ENCODE measurements around the gene HPCAL1.
A peak's percentile ranks its signal among the peaks of the same experiment; 100 is the strongest.

Gene HPCAL1

DNA sequence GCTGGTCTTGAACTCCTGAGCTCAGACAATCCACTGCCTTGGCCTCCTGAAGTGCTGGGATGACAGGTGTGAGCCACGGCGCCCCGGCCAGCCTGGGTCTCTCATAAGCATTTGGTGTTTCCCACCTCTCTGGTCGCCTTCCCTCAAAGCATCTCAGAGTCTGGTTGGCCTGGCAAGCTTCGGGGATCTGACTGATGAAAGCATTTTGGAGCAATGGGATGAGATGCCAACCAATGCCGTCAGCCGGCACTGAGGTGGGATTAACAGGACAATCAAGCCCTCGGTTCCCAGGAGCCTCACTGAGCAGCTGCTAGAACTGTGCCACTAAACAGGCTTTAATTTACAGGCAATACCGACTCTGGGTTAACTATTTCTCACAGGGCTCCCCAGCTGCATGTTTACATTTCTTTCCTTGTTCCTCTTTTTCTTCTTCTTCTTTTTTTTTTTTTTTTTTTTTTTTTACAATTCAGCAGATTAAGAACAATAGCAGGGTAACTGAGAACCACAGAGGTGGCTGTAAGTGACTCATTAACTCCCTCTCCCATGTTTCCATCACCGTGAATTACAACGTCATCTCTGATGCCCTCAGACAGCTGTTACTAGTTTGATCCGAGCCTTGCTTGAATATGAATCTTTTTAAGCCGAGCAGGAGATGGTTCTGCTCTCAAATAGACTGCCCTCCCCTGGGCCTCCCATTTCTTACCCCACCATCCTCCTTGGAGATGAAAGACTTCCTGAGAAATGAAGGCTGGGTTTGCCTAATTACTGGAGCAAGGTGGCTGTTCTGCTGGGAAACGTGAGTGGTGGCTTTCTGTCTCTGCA, 107.5 kb downstream of the HPCAL1 start:
- Mint-ChIP-seq H3K27me3 (peaks cover 11% of the 10 kb centered on the region), H3K27ac (peak overlapping the region; percentile 67), H3K4me3 (peak overlapping the region; percentile 10), H3K9me3 (peaks cover 5% of the 10 kb centered on the region), H3K4me1 (ENCODE audit: low read depth) (peaks cover 75% of the 10 kb centered on the region), H3K36me3 (ENCODE audit: low read depth) (peaks cover 44% of the 10 kb centered on the region)
- intact Hi-C loops (cut with micrococcal nuclease) = loop anchor here (1.0 kb wide), 2 partner anchors 22 to 140 kb away; no protein-coding TSS in a partner anchor

DNA sequence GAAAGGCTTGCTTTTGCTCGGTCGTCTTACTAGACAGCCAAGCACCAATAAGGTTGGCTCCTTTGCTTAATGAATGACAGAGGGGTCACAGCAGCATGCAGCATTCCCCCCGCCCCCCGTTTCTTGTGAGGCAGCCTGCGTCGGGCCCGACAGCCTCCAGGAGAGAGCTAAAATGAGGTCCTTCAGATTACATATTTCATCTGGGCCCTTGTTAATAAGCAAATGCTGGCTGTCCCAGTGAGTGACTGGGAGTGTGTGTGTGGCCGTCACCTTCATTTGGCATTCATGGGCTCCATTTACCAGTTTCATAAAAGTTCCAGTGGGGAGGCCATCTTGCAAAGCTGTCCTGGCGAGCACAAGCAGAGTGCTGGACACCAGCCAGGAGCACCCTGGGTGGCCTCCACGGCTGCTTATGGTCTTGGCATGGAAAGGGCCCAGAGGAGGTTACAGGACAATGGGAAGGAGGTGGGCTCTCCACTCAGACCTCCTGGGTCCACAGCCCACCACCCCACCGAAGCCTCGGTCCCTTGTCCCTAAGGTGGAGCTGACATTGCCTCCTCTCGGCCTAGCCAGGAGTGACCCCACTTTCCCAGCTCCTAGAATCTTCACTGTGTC, 108.2 kb downstream of the HPCAL1 start:
- intact Hi-C loops (cut with micrococcal nuclease) = loop anchor here (1.0 kb wide), 2 partner anchors 21 to 141 kb away; no protein-coding TSS in a partner anchor
- Mint-ChIP-seq H3K27me3 (peaks cover 9% of the 10 kb centered on the region), H3K36me3 (ENCODE audit: low read depth) (peaks cover 46% of the 10 kb centered on the region), H3K9me3 (peaks cover 5% of the 10 kb centered on the region), H3K4me1 (ENCODE audit: low read depth) (peaks cover 68% of the 10 kb centered on the region), H3K27ac (peak overlapping the region; percentile 67), H3K4me3 (no peak overlapping the region)

DNA sequence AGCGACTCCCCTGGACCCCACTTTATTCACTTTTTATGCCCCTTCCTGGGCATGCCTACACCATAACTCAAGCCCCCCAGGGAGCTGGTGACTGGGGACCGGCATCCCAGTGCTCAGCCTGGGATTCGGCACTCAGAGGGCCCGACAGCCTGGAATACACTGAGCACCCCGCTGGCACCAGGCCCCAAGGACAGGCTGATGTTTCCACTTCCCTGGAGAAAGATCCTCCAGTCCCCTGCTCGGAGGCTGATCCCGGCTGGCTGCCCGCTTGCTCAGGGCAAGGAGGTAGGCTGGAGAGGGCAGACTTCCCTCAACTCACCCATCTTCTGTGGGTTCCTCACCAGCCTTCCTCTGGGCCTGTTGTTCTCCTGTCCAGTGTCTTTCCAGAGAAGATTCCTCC, 108.9 kb downstream of the HPCAL1 start:
- peaks cover 43% of the 10 kb centered on the region for H3K36me3 Mint-ChIP-seq (ENCODE audit: low read depth)
- intact Hi-C loops (cut with micrococcal nuclease) = no loop called here
- H3K4me1 Mint-ChIP-seq (ENCODE audit: low read depth) = peaks cover 62% of the 10 kb centered on the region

DNA sequence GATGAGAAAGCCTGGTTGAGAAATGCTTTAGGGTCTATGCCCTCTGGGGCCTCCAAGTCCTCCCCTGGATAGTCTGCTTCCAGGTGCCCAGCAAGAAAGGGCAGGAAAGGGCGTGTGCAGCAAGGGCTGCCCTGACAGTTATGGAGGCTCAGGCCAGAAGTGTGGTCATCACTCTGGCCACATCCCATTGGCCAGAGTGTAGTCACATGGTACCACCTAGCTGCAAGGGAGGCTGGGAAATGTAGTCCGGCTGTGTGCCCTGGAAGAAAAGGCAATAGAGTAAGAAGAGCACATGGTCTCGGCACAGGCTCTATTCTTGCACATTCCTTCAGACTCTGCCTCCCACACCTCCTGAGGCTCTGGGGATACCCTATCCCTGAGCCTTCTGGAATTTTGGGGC, 109.7 kb downstream of the HPCAL1 start:
- H3K9me3 Mint-ChIP-seq = peaks cover 5% of the 10 kb centered on the region
- peaks cover 54% of the 10 kb centered on the region for H3K4me1 Mint-ChIP-seq (ENCODE audit: low read depth)
- H3K36me3 Mint-ChIP-seq (ENCODE audit: low read depth) = peaks cover 44% of the 10 kb centered on the region
- intact Hi-C loops (cut with micrococcal nuclease) = no loop called here
- H3K27me3 Mint-ChIP-seq = peaks cover 3% of the 10 kb centered on the region
- peak overlapping the region; percentile 37 for H3K27ac Mint-ChIP-seq
- H3K4me3 Mint-ChIP-seq = no peak overlapping the region

More for the DNA sequence above, 108.9 kb downstream of the HPCAL1 start:
- no peak overlapping the region for H3K4me3 Mint-ChIP-seq
- H3K27me3 Mint-ChIP-seq = peaks cover 6% of the 10 kb centered on the region
- peaks cover 5% of the 10 kb centered on the region for H3K9me3 Mint-ChIP-seq
- peak overlapping the region; percentile 67 for H3K27ac Mint-ChIP-seq

DNA sequence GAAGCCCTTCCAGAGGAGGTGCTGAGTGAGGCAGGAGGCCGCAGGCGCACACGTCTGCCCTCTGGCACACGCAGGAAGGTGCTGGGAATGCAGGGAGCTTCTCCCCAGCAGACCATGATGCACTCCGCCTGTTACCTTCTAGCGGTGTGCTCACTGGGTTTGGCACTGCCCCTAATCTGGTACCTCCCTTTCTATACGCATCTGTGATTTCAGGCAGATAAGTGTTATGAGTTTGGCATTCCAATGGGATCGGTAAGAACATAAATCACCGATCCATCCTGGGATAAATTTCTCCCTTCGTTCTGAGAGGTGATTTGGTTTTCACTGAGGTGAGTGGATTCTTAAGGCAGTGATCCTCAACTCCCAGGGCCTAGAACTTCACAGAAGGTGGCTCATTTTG, 110.8 kb downstream of the HPCAL1 start:
- H3K36me3 Mint-ChIP-seq (ENCODE audit: low read depth) = peaks cover 51% of the 10 kb centered on the region
- peaks cover 43% of the 10 kb centered on the region for H3K4me1 Mint-ChIP-seq (ENCODE audit: low read depth)
- no peak overlapping the region for H3K4me3 Mint-ChIP-seq
- H3K27me3 Mint-ChIP-seq = no peaks in the 10 kb centered on the region
- intact Hi-C loops (cut with micrococcal nuclease) = no loop called here
- H3K27ac Mint-ChIP-seq = no peak overlapping the region
- peaks cover 5% of the 10 kb centered on the region for H3K9me3 Mint-ChIP-seq

DNA sequence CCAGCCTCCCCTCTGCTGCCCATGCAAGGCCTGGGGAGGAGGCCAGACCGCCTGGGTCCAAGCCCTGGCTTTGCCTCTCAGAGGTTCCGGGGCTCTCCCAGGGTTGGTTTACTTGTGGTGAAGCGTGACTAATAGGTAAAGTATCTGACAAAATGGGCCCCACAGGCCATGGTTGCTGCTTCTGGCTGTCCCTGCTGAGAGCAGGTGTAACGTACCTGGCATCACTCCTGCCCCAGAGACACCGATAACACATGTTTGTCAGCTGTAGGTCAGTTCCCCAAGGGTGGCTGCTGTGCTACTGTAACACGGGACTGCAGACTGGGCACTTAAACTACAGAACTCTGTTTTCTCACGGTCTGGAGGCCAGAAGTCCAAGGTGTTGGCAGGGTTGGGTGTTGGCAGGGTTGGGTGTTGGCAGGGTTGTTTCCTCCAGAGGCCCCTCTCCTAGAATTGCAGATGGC, 111.3 kb downstream of the HPCAL1 start:
- Mint-ChIP-seq H3K9me3 (peaks cover 5% of the 10 kb centered on the region), H3K27ac (no peak overlapping the region), H3K4me1 (ENCODE audit: low read depth) (peaks cover 37% of the 10 kb centered on the region), H3K27me3 (no peaks in the 10 kb centered on the region), H3K4me3 (no peak overlapping the region), H3K36me3 (ENCODE audit: low read depth) (peaks cover 53% of the 10 kb centered on the region)
- intact Hi-C loops (cut with micrococcal nuclease) = no loop called here

DNA sequence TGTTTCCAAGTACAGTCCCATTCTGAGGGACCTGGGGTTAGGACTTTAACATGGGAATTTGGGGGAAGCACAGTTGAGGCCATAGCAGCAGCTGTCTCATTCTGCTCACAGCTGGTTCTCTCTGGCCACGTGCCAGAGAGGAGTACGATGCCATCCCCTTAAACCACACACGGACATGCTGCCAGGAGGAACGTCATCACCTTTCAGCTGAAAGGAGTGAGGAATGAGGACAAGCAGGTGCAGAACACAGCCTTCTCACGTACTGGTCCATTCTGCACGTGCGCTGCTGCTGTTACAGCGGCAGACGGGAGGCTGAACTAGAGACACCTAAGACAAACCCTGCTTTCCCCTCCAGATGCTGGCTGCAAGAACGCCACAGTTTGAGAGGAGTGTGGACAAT, 111.9 kb downstream of the HPCAL1 start:
- peaks cover 59% of the 10 kb centered on the region for H3K36me3 Mint-ChIP-seq (ENCODE audit: low read depth)
- H3K4me1 Mint-ChIP-seq (ENCODE audit: low read depth) = peaks cover 32% of the 10 kb centered on the region
- H3K9me3 Mint-ChIP-seq = peaks cover 5% of the 10 kb centered on the region
- no peaks in the 10 kb centered on the region for H3K27me3 Mint-ChIP-seq
- H3K27ac Mint-ChIP-seq = no peak overlapping the region
- H3K4me3 Mint-ChIP-seq = no peak overlapping the region
- intact Hi-C loops (cut with micrococcal nuclease) = no loop called here

DNA sequence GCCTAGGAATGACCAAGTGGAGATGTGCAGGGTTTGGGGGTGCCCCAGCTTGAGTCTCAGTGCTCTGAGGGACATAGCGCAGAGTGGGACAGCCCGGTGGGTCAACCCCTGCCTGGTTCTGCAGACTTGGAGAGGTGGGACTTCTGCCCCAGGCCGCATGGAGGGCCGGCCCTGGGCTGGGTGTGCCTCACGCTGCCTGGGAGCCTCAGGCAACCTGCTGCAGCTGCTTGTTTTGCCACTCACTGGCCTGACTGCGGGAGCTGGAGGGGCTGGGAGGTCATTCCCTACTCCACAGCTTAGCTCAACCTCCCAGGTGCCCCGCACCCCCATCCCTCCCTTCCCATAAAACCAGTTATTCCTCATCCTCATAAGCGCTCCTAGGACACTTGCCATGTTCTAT, 112.3 kb downstream of the HPCAL1 start:
- no peak overlapping the region for H3K4me3 Mint-ChIP-seq
- intact Hi-C loops (cut with micrococcal nuclease) = no loop called here
- H3K9me3 Mint-ChIP-seq = peaks cover 5% of the 10 kb centered on the region
- peaks cover 27% of the 10 kb centered on the region for H3K4me1 Mint-ChIP-seq (ENCODE audit: low read depth)
- H3K27ac Mint-ChIP-seq = no peak overlapping the region
- H3K36me3 Mint-ChIP-seq (ENCODE audit: low read depth) = peaks cover 60% of the 10 kb centered on the region
- H3K27me3 Mint-ChIP-seq = no peaks in the 10 kb centered on the region

DNA sequence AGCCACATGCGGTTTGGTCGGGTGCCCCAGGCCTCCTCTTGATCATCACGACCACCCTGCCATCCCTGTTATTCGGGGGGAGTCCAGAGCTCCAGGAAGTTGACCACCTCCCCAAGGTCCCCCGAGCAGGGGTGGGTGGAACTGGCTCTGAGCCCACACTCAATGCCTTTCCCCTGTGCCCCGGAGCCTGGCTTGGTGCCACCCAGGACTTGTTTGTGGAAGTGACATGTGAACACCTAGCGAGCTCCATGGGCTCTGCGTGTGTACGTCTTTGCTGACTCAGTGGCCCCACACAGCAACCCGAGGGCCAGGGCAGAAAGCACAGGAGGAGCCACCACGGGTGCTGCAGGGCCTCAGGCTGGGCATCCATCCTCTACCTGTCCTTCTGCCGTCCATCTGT, 112.9 kb downstream of the HPCAL1 start:
- intact Hi-C loops (cut with micrococcal nuclease) = no loop called here
- Mint-ChIP-seq H3K4me1 (ENCODE audit: low read depth) (peaks cover 21% of the 10 kb centered on the region), H3K27ac (no peak overlapping the region), H3K9me3 (peaks cover 5% of the 10 kb centered on the region), H3K4me3 (no peak overlapping the region), H3K27me3 (no peaks in the 10 kb centered on the region), H3K36me3 (ENCODE audit: low read depth) (peaks cover 64% of the 10 kb centered on the region)

DNA sequence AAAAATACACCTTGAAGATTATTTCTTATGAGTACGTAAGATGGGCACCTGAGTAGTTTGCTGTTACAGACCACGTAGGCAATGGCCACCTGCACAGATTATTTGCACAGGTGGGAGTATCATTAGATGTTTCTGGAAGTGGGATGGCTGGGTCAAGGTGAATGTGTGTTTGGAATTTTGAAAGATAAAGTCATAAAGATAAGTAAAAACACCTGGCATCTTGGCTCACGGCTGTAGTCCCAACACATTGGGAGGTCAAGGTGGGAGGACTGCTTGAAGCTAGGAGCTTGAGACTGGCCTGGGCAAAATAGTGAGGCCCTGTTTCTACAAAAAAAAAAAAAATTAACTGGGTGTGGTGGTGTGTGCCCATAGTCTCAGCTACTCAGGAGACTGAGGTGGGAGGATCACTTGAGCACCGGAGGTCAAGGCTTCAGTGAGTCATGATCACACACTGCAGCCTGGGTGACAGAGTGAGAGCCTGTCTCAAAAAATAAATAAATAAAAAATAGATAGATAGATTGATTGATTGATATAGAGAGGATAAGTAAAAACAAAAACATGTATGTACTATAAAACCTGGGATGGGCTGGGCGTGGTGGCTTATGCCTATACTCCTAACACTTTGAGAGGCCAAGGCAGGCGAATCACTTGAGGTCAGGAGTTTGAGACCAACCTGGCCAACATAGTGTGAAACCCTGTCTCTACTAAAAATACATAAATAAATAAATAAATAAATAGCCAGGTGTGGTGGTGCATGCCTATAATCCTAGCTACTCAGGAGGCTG, 115.0 kb downstream of the HPCAL1 start:
- no peaks in the 10 kb centered on the region for H3K9me3 Mint-ChIP-seq
- H3K36me3 Mint-ChIP-seq (ENCODE audit: low read depth) = peaks cover 69% of the 10 kb centered on the region
- intact Hi-C loops (cut with micrococcal nuclease) = no loop called here
- no peak overlapping the region for H3K4me3 Mint-ChIP-seq
- H3K27me3 Mint-ChIP-seq = no peaks in the 10 kb centered on the region
- no peak overlapping the region for H3K27ac Mint-ChIP-seq
- H3K4me1 Mint-ChIP-seq (ENCODE audit: low read depth) = peaks cover 3% of the 10 kb centered on the region

DNA sequence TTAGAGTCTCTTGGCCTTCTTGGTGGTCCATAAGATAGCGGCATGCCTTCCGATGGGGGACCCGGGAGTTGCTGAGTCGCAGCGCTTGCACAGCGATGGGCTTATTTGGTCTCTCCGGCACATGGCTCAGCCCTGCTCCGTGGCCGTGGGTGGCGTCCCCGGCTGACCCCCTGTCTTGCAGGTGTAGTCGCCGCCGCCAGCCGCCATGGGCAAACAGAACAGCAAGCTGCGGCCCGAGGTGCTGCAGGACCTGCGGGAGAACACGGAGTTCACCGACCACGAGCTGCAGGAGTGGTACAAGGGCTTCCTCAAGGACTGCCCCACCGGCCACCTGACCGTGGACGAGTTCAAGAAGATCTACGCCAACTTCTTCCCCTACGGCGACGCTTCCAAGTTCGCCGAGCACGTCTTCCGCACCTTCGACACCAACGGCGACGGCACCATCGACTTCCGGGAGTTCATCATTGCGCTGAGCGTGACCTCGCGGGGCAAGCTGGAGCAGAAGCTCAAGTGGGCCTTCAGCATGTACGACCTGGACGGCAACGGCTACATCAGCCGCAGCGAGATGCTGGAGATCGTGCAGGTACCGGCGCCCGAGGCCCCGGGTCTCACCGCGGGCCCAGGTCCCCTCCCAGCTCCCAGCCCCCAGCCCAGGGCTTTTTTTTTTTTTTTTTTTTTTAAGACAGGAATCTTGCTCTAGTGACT, 117.0 kb downstream of the HPCAL1 start:
- H3K9me3 Mint-ChIP-seq = no peaks in the 10 kb centered on the region
- H3K27ac Mint-ChIP-seq = no peak overlapping the region
- H3K27me3 Mint-ChIP-seq = no peaks in the 10 kb centered on the region
- intact Hi-C loops (cut with micrococcal nuclease) = no loop called here
- H3K36me3 Mint-ChIP-seq (ENCODE audit: low read depth) = peaks cover 81% of the 10 kb centered on the region
- H3K4me3 Mint-ChIP-seq = no peak overlapping the region
- H3K4me1 Mint-ChIP-seq (ENCODE audit: low read depth) = no peaks in the 10 kb centered on the region

DNA sequence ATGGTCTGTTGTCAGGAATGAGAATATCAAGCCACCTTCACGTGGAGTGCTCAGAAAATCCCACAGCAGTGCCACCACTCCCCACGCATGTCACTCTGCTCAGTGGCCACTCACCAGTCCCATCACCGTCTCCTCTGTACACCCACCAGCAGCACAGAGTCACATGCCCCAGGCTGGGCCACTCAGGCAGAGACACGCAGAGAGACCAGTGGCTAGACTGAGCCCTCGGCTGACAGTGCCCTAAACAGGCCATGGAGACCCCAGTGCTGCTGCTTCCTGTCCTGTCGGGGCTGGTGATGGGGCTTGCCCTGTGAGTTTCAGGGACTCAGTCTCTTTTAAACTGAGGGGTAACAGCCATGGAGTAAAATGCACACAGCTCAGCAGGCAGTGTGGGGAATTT, 119.5 kb downstream of the HPCAL1 start:
- H3K27ac Mint-ChIP-seq = no peak overlapping the region
- H3K9me3 Mint-ChIP-seq = no peaks in the 10 kb centered on the region
- no peaks in the 10 kb centered on the region for H3K4me1 Mint-ChIP-seq (ENCODE audit: low read depth)
- no peak overlapping the region for H3K4me3 Mint-ChIP-seq
- intact Hi-C loops (cut with micrococcal nuclease) = no loop called here
- peaks cover 93% of the 10 kb centered on the region for H3K36me3 Mint-ChIP-seq (ENCODE audit: low read depth)
- H3K27me3 Mint-ChIP-seq = no peaks in the 10 kb centered on the region

DNA sequence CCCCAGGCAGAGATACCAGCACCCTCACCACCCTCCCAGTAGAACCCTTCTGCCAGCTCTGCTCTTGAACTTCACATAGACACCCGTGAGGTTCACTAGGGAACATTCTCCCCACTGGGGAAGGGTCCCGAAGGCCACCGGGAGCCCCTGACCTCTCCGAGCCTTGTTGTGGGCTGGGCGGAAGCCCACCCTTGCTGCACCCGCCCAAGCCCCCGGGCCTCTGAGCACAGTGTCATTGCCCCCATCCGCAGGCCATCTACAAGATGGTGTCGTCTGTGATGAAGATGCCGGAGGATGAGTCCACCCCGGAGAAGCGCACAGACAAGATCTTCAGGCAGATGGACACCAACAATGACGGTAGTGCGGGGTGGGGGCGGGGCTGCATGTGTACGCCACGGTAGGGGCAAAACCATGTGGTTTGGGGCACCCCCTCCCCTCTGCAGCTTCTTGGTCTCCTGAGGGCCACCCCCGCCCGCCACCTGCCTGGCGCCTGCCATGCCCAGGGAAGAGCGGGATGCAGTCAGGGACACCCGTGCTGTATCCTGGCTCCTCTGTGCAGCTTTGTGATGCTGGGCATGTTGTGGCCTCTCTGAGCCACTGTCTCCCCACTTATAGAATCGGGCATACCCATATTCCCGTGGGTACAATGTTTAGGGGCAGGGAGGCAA, 120.2 kb downstream of the HPCAL1 start:
- intact Hi-C loops (cut with micrococcal nuclease) = no loop called here
- H3K27me3 Mint-ChIP-seq = no peaks in the 10 kb centered on the region
- H3K36me3 Mint-ChIP-seq (ENCODE audit: low read depth) = peaks cover 95% of the 10 kb centered on the region
- no peak overlapping the region for H3K4me3 Mint-ChIP-seq
- no peaks in the 10 kb centered on the region for H3K4me1 Mint-ChIP-seq (ENCODE audit: low read depth)
- no peak overlapping the region for H3K27ac Mint-ChIP-seq
- no peaks in the 10 kb centered on the region for H3K9me3 Mint-ChIP-seq

Measured in dendritic cell treated with granulocyte-macrophage colony-stimulating factor and Interleukin-4, amounts not matched to agents 40 ng/mL and 50 ng/mL, for 4 days (primary cell).